ENCODE measurements around the gene ATP8A1.

DNA sequence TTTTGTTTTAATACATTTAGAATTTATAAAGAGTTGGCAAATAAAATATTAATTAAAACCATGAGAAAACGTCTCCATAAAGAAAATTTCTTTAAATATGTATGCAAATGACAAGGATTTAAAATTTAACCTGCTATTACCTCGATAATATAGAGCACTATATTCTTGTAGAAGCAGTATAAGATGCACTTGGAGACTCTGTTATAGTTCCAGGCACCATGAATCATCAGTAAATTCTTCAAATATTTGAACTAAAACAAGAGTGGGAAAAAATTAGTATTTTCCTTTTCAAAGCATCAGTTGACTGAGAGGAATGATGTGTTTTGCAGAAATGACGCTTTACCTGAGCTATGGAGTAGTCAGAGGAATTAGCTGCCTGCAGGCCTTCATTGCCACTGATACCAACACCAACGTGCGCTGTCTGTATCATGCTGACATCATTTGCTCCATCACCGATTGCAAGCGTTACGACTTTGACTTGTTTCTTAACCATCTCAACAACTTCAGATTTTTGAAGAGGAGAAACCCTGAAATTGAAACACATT, 192.3 kb downstream of the ATP8A1 start:
- no peak for TF ChIP-seq MXI1 (IDR thresholded peaks at IDR 0.05; ENCODE audit: borderline replicate concordance, low read depth, low read length)
- TF ChIP-seq CTCF (conservative IDR thresholded peaks at IDR 0.05; ENCODE audit: low read depth, low read length), result no peak
- no peak for TF ChIP-seq RFX5 (IDR thresholded peaks at IDR 0.05; ENCODE audit: low read depth, low read length)
- no peak for TF ChIP-seq POLR2A (IDR thresholded peaks at IDR 0.05; ENCODE audit: low read depth, low read length)
- TF ChIP-seq CEBPB (IDR thresholded peaks at IDR 0.05; ENCODE audit: low read depth, low read length), result no peak
- no peak for TF ChIP-seq RAD21 (IDR thresholded peaks at IDR 0.05; ENCODE audit: low read length)
- TF ChIP-seq USF2 (IDR thresholded peaks at IDR 0.05; ENCODE audit: low read depth, low read length), result no peak
- no peak for TF ChIP-seq NFE2L2 (IDR thresholded peaks at IDR 0.05; ENCODE audit: low read depth, low read length)
- no peak for TF ChIP-seq RCOR1 (IDR thresholded peaks at IDR 0.05; ENCODE audit: insufficient replicate concordance, low read length)
- TF ChIP-seq BHLHE40 (IDR thresholded peaks at IDR 0.05; ENCODE audit: low read depth, low read length), result no peak
- no peak for TF ChIP-seq FOS (IDR thresholded peaks at IDR 0.05; ENCODE audit: low read depth, low read length)
- TF ChIP-seq MAFK (IDR thresholded peaks at IDR 0.05; ENCODE audit: low read depth, low read length), result no peak
- TF ChIP-seq, protein P1, sequence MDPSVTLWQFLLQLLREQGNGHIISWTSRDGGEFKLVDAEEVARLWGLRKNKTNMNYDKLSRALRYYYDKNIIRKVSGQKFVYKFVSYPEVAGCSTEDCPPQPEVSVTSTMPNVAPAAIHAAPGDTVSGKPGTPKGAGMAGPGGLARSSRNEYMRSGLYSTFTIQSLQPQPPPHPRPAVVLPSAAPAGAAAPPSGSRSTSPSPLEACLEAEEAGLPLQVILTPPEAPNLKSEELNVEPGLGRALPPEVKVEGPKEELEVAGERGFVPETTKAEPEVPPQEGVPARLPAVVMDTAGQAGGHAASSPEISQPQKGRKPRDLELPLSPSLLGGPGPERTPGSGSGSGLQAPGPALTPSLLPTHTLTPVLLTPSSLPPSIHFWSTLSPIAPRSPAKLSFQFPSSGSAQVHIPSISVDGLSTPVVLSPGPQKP (IDR thresholded peaks at IDR 0.05; ENCODE audit: borderline replicate concordance, low read depth, low read length), result no peak
- no peak for TF ChIP-seq CHD1 (IDR thresholded peaks at IDR 0.05; ENCODE audit: low read depth, low read length)

All from IMR-90 (cell line).